GM20000 (cell line): Measurements from ENCODE around the gene CERS4.

Source experiments
- DNase-seq: peaks from one replicate; pipeline ENCODE4 v3.0.0; 2012; ENCODE audit warnings: low spot score
- TF ChIP-seq, protein P1 (sequence below): IDR thresholded peaks from 2 replicates; pipeline ENCODE4 v1.5.1; 2012; ENCODE audit warnings: mild to moderate bottlenecking, control low read depth; ENCODE audit errors: extremely low read depth, missing control alignments

The CERS4 gene

DNA sequence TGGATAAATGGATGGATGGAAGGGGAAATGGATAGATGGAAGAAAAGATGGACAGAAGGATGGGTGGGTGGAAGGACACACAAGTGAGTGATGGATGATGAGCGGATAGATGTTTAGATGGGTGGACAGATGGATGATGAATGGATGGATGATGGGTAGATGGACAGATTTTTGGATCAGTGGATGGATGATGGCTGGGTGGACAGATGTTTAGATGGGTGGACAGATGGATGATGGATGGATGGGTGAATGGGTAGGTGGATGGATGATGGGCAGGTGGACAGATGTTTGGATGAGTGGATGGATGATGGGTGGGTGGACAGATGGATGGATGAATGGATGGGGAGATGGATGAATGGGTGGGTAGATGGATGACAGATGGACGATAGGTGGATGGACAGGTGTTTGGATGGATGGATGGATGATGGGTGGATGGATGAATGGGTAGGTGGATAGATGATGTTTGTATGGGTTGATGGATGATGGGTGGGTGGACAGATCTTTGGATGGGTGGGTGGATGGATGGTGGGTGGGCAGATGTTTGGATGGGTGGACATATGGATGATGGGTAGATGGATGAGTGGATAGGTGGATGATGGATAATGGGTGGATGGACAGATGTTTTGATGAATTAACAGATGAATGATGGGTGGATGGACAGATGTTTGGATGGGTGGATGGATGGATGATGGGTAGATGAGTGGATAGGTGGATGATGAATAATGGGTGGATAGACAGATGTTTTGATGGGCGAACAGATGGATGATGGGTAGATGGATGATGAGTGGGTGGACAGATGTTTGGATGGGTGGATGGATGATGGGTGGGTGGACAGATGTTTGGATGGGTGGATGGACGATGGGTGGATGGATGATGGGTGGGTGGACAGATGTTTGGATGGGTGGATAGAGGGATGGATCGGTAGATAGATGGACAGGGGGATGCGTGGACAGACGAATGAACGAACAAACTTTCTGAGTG, 39.5 kb downstream of the CERS4 start:
- no peak for DNase-seq

DNA sequence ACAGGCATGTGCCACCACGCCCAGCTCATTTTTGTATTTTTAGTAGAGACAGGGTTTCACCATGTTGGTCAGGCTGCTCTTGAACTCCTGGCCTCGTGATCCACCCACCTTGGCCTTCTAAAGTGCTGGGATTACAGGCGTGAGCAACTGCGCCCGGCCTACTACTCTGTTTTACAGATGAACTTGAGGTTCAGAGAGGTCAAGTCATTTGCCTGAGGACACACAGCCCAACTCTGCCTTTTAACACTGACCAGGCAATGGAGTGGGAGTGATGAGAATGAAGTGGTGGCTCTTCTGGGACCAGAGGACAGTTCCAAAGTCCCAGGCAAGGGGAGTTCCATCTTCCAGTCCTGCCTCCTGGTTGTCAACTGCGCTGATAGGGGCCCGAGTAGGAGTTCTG, 41.4 kb downstream of the CERS4 start:
- DNase-seq = no peak
- TF ChIP-seq, protein P1, sequence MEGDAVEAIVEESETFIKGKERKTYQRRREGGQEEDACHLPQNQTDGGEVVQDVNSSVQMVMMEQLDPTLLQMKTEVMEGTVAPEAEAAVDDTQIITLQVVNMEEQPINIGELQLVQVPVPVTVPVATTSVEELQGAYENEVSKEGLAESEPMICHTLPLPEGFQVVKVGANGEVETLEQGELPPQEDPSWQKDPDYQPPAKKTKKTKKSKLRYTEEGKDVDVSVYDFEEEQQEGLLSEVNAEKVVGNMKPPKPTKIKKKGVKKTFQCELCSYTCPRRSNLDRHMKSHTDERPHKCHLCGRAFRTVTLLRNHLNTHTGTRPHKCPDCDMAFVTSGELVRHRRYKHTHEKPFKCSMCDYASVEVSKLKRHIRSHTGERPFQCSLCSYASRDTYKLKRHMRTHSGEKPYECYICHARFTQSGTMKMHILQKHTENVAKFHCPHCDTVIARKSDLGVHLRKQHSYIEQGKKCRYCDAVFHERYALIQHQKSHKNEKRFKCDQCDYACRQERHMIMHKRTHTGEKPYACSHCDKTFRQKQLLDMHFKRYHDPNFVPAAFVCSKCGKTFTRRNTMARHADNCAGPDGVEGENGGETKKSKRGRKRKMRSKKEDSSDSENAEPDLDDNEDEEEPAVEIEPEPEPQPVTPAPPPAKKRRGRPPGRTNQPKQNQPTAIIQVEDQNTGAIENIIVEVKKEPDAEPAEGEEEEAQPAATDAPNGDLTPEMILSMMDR = no peak

More for the DNA sequence above, 39.5 kb downstream of the CERS4 start:
- TF ChIP-seq, protein P1 = no peak

DNA sequence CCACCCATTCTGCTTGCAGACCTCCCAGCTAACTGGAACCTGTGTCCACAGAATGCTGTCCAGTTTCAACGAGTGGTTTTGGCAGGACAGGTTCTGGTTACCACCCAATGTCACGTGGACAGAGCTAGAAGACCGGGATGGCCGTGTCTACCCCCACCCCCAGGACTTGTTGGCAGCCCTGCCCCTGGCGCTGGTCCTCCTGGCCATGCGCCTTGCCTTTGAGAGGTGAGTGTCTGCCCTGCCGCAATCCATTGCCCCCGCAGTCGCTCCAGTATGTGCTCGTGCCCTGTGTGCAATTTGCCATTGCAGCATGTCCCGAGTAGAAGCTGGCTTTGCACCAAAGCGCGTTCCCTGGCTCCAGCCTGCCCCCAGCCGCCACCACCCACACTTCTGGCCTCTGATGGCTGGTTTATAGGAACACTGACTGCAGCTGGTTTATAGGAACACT, 41.9 kb downstream of the CERS4 start:
- DNase-seq = no peak
- TF ChIP-seq, protein P1 = no peak

DNA sequence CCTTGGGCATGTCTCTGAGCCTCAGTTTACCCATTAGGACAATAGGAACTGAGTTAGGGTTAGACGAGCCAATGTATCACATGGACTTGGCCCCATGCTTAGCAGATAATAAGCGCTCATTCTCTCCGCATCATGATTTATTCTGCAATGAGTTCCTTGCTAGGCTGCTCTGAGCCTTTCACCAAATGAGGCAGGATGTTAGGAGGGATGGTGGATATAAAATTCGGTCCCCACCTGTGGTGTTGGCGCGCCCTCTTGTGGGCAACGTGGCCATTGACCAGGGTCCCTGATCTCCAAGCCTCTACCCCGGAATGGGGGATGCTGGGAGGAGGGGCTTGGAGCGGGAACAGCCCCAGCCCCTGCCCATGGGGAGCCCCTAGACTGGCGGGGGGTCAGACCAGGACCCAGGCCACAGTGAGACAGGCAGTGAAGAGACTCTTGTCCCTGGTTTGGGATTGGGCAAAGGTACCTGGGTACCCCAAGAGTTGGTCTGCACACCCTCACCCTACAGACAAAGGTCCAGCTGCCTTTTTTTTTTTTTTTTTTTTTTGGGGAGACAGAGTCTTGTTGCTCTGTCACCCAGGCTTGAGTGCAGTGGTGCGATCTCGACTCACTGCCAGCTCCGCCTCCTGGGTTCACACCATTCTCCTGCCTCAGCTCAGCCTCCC, 43.9 kb downstream of the CERS4 start:
- TF ChIP-seq, protein P1 = peak; percentile 88

DNA sequence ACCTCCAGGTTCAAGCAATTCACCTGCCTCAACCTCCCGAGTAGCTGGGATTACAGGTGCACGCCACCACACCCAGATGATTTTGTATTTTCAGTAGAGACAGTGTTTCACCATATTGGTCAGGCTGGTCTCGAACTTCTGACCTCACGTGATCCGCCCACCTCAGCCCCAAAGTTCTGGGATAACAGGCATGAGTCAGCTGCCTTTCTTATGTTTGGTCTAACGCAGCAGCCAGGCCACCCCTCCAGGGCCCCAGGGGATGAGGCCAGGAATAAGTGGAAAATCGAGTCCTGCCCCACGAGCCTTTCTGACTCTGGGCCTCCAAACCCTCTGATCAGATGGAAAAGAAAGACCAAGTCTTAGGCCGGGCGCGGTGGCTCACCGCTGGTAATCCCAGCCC, 44.5 kb downstream of the CERS4 start:
- TF ChIP-seq, protein P1 = no peak
- DNase-seq = no peak

More for the DNA sequence above, 43.9 kb downstream of the CERS4 start:
- peak; percentile 84 for DNase-seq

DNA sequence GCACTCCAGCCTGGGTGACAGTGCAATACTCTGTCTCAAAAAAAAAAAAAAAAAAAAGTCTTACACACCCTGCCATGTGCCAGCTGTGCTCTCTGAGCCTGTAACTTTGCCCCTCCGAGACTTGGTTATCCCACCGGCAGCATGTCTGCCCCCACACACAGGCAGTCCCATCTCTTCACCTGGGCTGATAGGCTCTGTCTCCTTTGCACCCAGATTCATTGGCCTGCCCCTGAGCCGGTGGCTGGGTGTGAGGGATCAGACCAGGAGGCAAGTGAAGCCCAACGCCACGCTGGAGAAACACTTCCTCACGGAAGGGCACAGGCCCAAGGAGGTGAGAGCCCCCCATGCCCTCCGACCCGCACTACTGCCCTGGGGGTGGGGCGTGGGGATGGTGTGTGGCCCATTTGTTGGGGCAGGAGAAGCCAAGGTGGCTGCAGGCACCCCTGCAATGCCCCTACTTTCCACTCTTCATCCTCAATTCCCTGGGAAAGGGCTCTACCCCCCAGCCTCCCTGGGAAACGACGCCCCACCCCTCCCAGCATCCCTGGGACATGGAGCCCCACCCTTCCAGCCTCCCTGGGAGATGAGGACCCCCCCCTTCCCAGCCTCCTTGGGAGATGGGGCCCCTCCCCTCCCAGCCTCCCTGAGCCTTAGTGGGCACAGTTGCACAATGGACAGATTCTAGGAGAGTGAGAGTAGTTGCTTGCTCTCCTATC, 45.3 kb downstream of the CERS4 start:
- DNase-seq = no peak
- TF ChIP-seq, protein P1 = no peak
